CD14-positive monocyte (primary cell): ENCODE data around the gene GNAI1. TPM values are rescaled to one million over a fixed set of nuclear protein-coding genes. Genes with fewer than 3 reads are reported as not detected.

ENCODE experiments used
- DNase-seq, 3 donors: peaks; one replicate each; pipeline ENCODE4 v3.0.0-alpha.2; 2011 to 2022
- H2AFZ ChIP-seq: 2 replicates; pipeline ENCODE4 v1.6.0; 2012; ENCODE audit warnings: mild to moderate bottlenecking, low read depth, low read length, inconsistent platforms; ENCODE audit not compliant: insufficient read depth, poor library complexity, severe bottlenecking
- H3K27ac ChIP-seq, 2 donors: 1 replicate in 1 of 2; 2 replicates in 1 of 2; pipeline ENCODE4 v1.5.1; 2012 to 2013; ENCODE audit warnings: low read length in 2 of 2, control low read depth in 1 of 2, inconsistent platforms in 1 of 2, low read depth in 1 of 2, mild to moderate bottlenecking in 1 of 2
- H3K27me3 ChIP-seq, 2 donors: one replicate each; pipeline versions ENCODE4 v1.6.0 to v1.6.1; 2011 to 2013; ENCODE audit warnings: low read length in 2 of 2; ENCODE audit not compliant: control insufficient read depth in 2 of 2, insufficient read depth in 2 of 2
- H3K36me3 ChIP-seq, 2 donors: replicated peaks in 1 of 2; 1 replicate in 1 of 2; 2 replicates in 1 of 2; pipeline versions ENCODE4 v1.5.1 to v1.6.1; 2012 to 2013; ENCODE audit warnings: low read length in 2 of 2, control low read depth in 1 of 2, inconsistent platforms in 1 of 2, mild to moderate bottlenecking in 1 of 2; ENCODE audit not compliant: insufficient read depth in 2 of 2, control insufficient read depth in 1 of 2
- H3K4me1 ChIP-seq, 2 donors: 1 replicate in 1 of 2; 2 replicates in 1 of 2; pipeline versions ENCODE4 v1.5.1 to v1.6.1; 2012 to 2013; ENCODE audit warnings: low read length in 2 of 2, control low read depth in 1 of 2, inconsistent platforms in 1 of 2, mild to moderate bottlenecking in 1 of 2, moderate library complexity in 1 of 2; ENCODE audit not compliant: insufficient read depth in 2 of 2, control insufficient read depth in 1 of 2
- H3K4me2 ChIP-seq: replicated peaks from 2 replicates; pipeline ENCODE3; 2012; ENCODE audit warnings: low read length, moderate library complexity, mild to moderate bottlenecking; ENCODE audit not compliant: poor library complexity, severe bottlenecking; ENCODE audit errors: extremely low read depth
- H3K4me3 ChIP-seq, 3 experiments: fragments of 200-600 bp in 1 of 3; sonication (generic) in 1 of 3; replicated peaks in 1 of 3; 1 replicate in 2 of 3; 2 replicates in 1 of 3; pipeline ENCODE4 v1.5.1; 2011 to 2013; ENCODE audit warnings: low read length in 3 of 3, mild to moderate bottlenecking in 3 of 3, control low read depth in 2 of 3, low read depth in 2 of 3, inconsistent platforms in 1 of 3, moderate library complexity in 1 of 3
- H3K79me2 ChIP-seq: 2 replicates; pipeline ENCODE4 v1.6.0; 2012; ENCODE audit warnings: mild to moderate bottlenecking, control low read depth, inconsistent platforms, low read length, moderate library complexity; ENCODE audit not compliant: insufficient read depth
- H3K9ac ChIP-seq: 2 replicates; pipeline ENCODE4 v1.6.0; 2017; ENCODE audit warnings: low read length, mild to moderate bottlenecking; ENCODE audit not compliant: insufficient read depth, poor library complexity, severe bottlenecking
- H3K9me3 ChIP-seq, 2 donors: replicated peaks in 1 of 2; 1 replicate in 1 of 2; 2 replicates in 1 of 2; pipeline versions ENCODE4 v1.5.1 to v1.6.1; 2012 to 2013; ENCODE audit warnings: low read length in 2 of 2, control low read depth in 1 of 2; ENCODE audit not compliant: control insufficient read depth in 1 of 2, insufficient read depth in 1 of 2
- H4K20me1 ChIP-seq: 2 replicates; pipeline ENCODE4 v1.6.0; 2012; ENCODE audit warnings: mild to moderate bottlenecking, low read length, control low read depth, moderate library complexity; ENCODE audit not compliant: insufficient read depth
- H3K27ac Mint-ChIP-seq, 7 donors: one replicate each; pipeline ENCODE4 v1.8.0; 2020; ENCODE audit warnings: mild to moderate bottlenecking in 7 of 7, mixed read lengths in 7 of 7, moderate library complexity in 6 of 7, inconsistent platforms in 2 of 7
- H3K27me3 Mint-ChIP-seq, 3 donors: one replicate each; pipeline ENCODE4 v1.8.0; 2021 to 2022; ENCODE audit warnings: low read depth in 3 of 3, mild to moderate bottlenecking in 3 of 3, mixed read lengths in 3 of 3, moderate library complexity in 3 of 3, inconsistent platforms in 1 of 3
- H3K36me3 Mint-ChIP-seq, 2 donors: one replicate each; pipeline ENCODE4 v1.8.0; 2020; ENCODE audit warnings: mixed read lengths in 2 of 2, inconsistent platforms in 1 of 2, mild to moderate bottlenecking in 1 of 2
- H3K4me1 Mint-ChIP-seq: one replicate; pipeline ENCODE4 v1.8.0; 2020; ENCODE audit warnings: mild to moderate bottlenecking, mixed read lengths
- H3K4me3 Mint-ChIP-seq, 2 donors: one replicate each; pipeline ENCODE4 v1.8.0; 2020; ENCODE audit warnings: mild to moderate bottlenecking in 2 of 2, mixed read lengths in 2 of 2, moderate library complexity in 1 of 2
- H3K9me3 Mint-ChIP-seq, 7 donors: one replicate each; pipeline ENCODE4 v1.8.0; 2020 to 2022; ENCODE audit warnings: mixed read lengths in 7 of 7, mild to moderate bottlenecking in 6 of 7, moderate library complexity in 6 of 7, inconsistent platforms in 2 of 7
- CTCF ChIP-seq: fragments of 200-600 bp; IDR thresholded peaks from one replicate; pipeline ENCODE4 v1.8.0; 2022; ENCODE audit warnings: antibody characterized with exemption, mild to moderate bottlenecking
- WGBS: methylation state at CpG from one replicate; pipeline ENCODE4 v1.1.5; 2013; ENCODE audit warnings: missing lambda C conversion rate; ENCODE audit not compliant: insufficient coverage; 5-methylcytosine and 5-hydroxymethylcytosine counted together
- intact Hi-C, 2 donors: fragments of 100-400 bp; cut with micrococcal nuclease; formaldehyde crosslinking; loops; one replicate each; pipeline versions ENCODE4 v1.15.0 to v1.15.1; 2023
- polyA plus RNA-seq, 3 donors: library from polyadenylated mRNA; depleted of rRNA in 1 of 3; unstranded in 2 of 3; stranded (reverse) in 1 of 3; fragments of 300-500 nt in 2 of 3; fragments of >200 nt in 1 of 3; fragmentation: Illumina TruSeq in 2 of 3; gene quantifications; 1 replicate in 2 of 3; 2 replicates in 1 of 3; pipeline ENCODE4 v1.2.3, GENCODE V29; 2012 to 2021

Gene GNAI1
- polyA plus RNA-seq, 3 donors = 0.72 to 1.0 (median 0.79) TPM

GRCh38 chr7:80263333-80263732, 128.7 kb downstream of the GNAI1 start:
- Mint-ChIP-seq H3K4me3 (no peak overlapping the region), H3K36me3 (no peaks in the 10 kb centered on the region), H3K27ac (no peak overlapping the region), H3K9me3 (peaks cover 0 to 1% (median 0%) of the 10 kb centered on the region in 7 donors), H3K4me1 (no peaks in the 10 kb centered on the region), H3K27me3 (no peaks in the 10 kb centered on the region)
- Histone ChIP-seq H4K20me1 (no peaks in the 10 kb centered on the region), H3K79me2 (no peaks in the 10 kb centered on the region), H3K9me3 (no peaks in the 10 kb centered on the region), H3K9ac (no peak overlapping the region), H3K27ac (no peak overlapping the region), H3K4me1 (no peaks in the 10 kb centered on the region), H3K36me3 (no peaks in the 10 kb centered on the region), H3K4me2 (no peak overlapping the region), H2AFZ (no peak overlapping the region), H3K4me3 (no peak overlapping the region), H3K27me3 (no peaks in the 10 kb centered on the region)
- DNase-seq = no peak
- TF ChIP-seq CTCF = no peak
- no CpG with 5 or more reads among the region's 4 CpGs for WGBS
- intact Hi-C loops = no loop called here

- Mint-ChIP-seq H3K4me1 (no peaks in the 10 kb centered on the region), H3K36me3 (no peaks in the 10 kb centered on the region), H3K27ac (no peak overlapping the region), H3K9me3 (peaks cover 0 to 1% (median 0%) of the 10 kb centered on the region in 7 donors), H3K4me3 (no peak overlapping the region), H3K27me3 (no peaks in the 10 kb centered on the region)
- H3K79me2 ChIP-seq = no peaks in the 10 kb centered on the region
- H3K4me3 ChIP-seq = no peak overlapping the region
- no peak overlapping the region for H3K27ac ChIP-seq
- H3K9me3 ChIP-seq = no peaks in the 10 kb centered on the region
- no peaks in the 10 kb centered on the region for H3K36me3 ChIP-seq
- H3K4me1 ChIP-seq = no peaks in the 10 kb centered on the region
- H3K4me2 ChIP-seq = no peak overlapping the region
- H2AFZ ChIP-seq = no peak overlapping the region
- no peaks in the 10 kb centered on the region for H3K27me3 ChIP-seq
- WGBS = no CpG with 5 or more reads among the region's 2 CpGs
- intact Hi-C loops = no loop called here
- no peak for TF ChIP-seq CTCF
- H4K20me1 ChIP-seq = no peaks in the 10 kb centered on the region
- DNase-seq = no peak
- H3K9ac ChIP-seq = no peak overlapping the region
These were observed 129.2 kb downstream of the GNAI1 start for GRCh38 chr7:80263821-80264220.
